B cell (primary cell): Measurements from ENCODE around the gene ARMC12.

Experiments used
- EZH2 ChIP-seq: IDR thresholded peaks from 2 replicates; pipeline ENCODE4 v1.6.1; 2012; ENCODE audit warnings: borderline replicate concordance, low read depth, mild to moderate bottlenecking, moderate library complexity, low read length; ENCODE audit not compliant: insufficient read depth, poor library complexity, severe bottlenecking
- TF ChIP-seq, protein P1 (sequence below): fragments of 200-600 bp; IDR thresholded peaks from one replicate; pipeline ENCODE4 v1.8.0; 2022; ENCODE audit warnings: antibody characterized with exemption, mild to moderate bottlenecking

DNA sequence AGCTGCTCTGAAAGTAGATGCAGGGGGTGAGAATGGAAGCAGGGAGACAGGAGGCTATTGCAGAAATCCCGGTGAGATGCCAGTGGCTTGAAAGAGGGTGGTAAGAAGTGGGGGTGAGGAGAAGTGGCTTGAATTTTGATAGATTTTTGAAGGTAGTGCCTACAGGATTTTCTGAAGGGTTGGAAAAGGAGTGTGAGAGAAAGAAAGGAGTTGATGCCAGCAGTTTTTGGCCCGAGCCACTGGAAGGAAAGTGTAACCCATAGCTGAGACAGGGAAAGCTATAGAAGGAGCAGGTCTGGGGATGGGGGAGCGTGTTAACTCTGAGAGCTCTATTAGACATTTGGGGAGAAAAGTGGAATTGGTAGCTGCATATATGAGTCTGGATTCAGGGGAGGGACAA lies 9.7 kb downstream of the ARMC12 start:
- TF ChIP-seq, protein P1, sequence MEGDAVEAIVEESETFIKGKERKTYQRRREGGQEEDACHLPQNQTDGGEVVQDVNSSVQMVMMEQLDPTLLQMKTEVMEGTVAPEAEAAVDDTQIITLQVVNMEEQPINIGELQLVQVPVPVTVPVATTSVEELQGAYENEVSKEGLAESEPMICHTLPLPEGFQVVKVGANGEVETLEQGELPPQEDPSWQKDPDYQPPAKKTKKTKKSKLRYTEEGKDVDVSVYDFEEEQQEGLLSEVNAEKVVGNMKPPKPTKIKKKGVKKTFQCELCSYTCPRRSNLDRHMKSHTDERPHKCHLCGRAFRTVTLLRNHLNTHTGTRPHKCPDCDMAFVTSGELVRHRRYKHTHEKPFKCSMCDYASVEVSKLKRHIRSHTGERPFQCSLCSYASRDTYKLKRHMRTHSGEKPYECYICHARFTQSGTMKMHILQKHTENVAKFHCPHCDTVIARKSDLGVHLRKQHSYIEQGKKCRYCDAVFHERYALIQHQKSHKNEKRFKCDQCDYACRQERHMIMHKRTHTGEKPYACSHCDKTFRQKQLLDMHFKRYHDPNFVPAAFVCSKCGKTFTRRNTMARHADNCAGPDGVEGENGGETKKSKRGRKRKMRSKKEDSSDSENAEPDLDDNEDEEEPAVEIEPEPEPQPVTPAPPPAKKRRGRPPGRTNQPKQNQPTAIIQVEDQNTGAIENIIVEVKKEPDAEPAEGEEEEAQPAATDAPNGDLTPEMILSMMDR: no peak
- TF ChIP-seq EZH2: no peak
